ENCODE measurements around the gene COPS9.

GRCh38 chr2:240154606-240155005 lies 18.5 kb upstream of the COPS9 start:
- TF ChIP-seq CTCF (conservative IDR thresholded peaks at IDR 0.05) = no peak
- TF ChIP-seq ZFX (IDR thresholded peaks at IDR 0.05) = no peak

Measured in C4-2B (cell line).